HUDEP-2 (cell line): ENCODE data around the gene ANKRD13D.
A peak's percentile ranks its signal among the peaks of the same experiment; 100 is the strongest.
"Not testable (repeated sequence)": the region's sequence is repeated elsewhere in the genome, so short reads cannot be mapped to it uniquely, and the experiment has no call there.

Experiments
- DNase-seq, 76 experiments: peaks; one replicate each; lab custom pipeline; 2025; ENCODE audit not compliant: unreplicated experiment in 76 of 76; lab: John Stamatoyannopoulos, UW

Gene ANKRD13D

DNA sequence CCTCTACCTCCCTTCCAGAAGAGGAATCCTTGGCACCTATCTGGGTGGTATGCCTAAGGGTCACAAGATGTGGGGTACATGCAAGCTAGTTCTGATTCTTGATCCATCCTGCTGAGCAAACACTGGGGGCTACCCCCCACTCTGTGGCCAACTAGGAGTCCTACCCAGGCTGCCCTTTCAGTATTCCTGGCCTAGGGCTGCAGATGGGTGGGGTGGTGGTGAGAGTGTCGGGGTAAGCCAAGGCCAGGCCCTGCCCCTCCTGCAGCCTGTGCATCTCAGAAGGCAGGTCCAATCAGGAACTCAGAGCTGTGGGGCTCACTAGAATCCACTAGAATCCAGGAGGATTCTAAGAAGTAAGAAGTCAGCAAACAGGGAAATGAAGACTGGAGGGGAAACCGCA is 25.1 kb downstream of the ANKRD13D start:
- no peak for DNase-seq

DNA sequence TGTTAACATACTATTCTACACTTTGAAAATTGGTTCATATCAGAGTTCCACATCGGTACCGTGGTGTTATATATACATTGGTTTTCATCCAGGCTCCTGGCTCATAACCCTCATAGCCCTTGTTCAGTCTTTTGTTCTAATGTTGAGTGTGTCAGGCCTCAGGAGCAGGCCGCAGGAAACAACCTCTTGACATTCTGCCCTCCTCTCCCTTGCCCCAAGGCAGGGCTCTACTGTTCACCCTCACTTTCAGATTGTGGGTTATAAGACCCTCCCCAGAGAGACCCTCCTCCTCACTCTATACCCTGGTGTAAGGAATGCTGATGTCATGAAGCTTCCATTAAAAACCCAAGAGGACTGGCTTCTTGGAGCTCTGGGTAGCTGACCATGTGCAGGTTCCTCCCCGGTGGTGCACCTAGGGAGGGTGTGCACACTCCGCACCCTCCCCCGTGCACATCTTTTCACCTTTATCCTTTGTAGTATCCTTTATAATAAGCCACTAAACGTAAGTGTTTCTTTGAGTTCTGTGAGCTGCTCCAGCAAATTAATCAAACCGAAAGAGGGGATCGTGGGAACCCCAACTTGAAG is 26.3 kb downstream of the ANKRD13D start:
- no peak for DNase-seq

DNA sequence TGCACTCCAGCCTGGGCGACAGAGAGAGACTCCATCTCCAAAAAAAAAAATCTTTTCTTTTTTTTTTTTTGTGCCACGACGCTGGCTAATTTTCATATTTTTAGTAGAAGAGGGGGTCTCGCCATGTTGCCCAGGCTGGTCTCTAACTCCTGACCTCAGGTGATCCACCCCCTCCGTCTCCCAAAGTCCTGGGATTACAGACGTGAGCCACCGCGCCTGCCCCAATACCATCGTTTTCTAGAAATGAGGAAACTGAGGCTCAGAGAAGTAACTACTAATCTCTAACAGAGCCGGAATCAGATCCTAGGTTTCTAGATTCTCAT is 27.7 kb downstream of the ANKRD13D start:
- DNase-seq, result no peak

DNA sequence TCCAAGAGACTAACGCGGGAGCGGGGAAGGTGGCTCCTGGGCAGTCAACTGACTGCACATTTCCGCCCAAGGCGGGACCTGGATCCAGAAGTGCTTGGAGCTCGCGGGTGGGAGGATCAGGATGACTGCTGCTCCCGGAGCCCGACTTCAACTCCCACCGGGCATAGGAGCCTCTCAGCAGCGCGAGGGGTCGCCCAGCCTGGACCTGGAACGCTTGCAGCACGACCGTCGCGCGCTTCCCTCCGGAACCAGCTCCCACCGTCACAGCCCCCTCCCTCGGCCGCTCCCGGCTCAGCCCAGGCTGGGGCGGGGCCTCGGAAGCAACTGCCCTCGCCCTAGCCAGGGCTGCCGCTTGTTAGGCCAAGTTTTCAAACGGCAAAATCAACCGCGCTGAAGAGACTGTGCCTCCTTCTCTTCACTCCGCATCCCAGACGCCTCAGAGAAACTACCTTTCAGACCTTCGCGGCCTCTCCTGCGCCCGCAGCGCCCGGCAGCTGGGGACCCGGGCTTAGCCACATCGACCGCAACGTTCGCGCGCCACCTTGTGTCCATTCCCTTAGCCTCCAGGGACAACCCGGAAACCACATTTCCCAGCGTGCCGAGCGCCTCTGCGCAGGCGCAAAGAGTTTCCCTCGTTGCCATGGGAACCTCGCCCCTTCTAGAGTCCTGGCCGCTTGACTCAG is 28.2 kb downstream of the ANKRD13D start:
- peak in 74 of 76 experiments; percentile 55 to 97 (median 92) for DNase-seq

DNA sequence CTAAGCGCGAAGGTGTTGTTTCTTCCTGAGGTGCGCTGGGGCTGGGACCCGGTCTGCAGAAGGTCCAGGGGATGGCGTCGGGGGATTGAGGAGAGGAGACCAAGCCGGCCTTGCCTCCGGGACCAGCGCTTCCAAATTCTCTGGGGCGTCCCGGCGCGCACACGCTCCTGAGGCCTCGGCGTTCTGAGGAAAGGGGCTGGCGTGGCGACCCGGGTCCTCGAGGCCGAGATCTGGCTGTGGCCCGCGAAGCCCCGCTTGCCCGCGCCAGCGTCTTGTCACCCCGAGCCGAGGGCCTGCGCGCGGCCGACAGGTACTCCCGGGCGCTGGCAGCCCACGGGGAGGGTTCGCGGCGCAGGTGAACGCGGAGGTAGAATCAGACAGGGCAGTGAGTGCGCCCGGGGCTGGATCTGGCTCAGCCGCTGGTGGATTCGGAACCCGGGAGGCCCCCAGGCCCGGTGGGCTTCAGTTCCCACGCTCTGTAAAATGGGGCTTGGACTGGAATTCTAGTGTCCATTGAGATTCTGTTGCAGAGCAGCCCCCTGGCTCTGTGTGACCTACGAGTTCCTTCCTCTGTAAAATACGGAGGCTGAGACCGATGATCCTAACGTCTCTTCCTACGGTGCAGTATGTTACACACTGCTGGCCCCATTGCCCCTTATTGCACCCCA is 28.9 kb downstream of the ANKRD13D start:
- peak in 1 of 76 experiments; percentile 19 for DNase-seq

DNA sequence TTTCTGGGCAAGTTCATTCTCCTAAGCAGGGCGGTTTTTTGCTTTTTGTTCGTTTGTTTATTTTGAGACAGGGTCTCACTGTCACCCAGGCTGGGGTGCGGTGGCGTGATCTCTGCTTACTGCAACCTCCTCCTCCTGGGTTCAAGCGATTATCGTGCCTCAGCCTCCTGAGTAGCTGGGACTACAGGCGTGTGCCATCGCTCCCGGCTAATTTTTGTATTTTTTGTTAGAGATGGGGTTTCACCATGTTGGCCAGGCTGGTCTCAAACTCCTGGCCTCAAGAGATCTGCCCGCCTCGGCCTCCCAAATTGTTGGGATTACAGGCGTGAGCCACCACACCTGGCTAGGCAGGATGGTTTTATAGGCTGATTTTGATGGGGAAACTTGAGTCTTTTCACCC is 29.8 kb downstream of the ANKRD13D start:
- DNase-seq, result not testable (repeated sequence)

DNA sequence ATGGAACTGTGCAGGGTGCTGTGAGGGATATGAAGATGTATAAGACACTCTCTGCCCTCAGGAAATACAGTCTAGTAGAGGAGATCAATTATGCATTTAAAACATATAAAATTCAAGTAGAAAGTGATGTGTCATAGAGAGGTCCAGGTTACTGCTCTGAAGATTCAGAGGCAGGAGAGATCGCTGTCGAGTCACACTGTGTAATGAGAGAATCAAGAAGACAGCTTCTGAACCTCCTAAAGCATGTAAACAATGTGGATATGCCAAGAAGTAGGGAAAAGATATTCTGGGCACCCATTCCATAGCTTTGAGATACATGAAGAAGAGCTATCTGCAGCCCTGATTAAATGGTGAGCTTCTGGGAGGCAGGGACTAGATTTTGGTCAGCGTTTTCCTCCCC is 30.9 kb downstream of the ANKRD13D start:
- DNase-seq, result no peak

DNA sequence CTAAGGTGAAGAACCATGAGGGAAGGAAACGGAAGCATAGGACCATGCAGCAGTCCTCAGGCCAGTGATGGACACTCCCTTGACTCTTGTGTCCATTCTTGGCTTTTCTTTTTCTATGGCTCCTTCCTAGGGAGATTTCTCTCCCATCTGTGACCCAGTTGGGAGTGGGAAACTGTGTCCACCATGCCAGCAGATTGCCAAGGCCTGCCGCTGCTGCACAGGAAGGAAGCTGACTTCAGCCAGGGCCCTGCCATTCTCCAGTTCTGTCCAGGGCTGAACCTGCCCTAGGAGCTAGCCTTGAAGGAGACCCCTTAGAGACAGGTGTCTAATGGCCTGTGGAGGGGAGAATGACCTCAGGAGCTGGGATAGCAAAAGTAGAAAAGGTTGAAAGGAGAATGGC is 31.6 kb downstream of the ANKRD13D start:
- DNase-seq, result no peak

DNA sequence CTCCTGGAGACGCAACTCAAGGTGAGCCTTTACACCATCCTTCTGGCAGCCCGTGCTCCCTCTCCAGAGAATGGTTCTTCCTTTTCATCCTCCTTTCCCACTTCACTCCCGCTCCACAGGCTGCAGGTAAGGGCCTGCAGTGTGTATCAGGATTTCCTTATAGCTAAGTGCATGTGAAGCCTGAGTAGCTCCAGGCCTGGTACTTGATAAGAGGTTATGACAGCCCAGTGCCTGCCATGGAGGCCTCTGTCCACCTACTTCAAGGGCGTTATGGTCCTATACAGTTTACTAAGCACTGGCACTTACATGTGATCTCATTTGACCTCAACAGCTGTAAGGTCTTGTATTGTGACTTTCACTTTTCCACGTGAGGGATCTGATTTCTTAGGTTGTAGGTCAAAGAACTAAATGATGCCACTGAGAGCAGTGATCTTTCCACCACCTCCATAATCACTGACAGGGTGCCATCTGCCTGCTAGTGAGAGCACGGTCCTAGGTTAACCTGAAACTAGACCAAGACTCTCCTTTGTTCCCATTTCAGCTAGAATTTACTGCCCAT is 32.3 kb downstream of the ANKRD13D start:
- peak in 1 of 76 experiments; percentile 16 for DNase-seq

DNA sequence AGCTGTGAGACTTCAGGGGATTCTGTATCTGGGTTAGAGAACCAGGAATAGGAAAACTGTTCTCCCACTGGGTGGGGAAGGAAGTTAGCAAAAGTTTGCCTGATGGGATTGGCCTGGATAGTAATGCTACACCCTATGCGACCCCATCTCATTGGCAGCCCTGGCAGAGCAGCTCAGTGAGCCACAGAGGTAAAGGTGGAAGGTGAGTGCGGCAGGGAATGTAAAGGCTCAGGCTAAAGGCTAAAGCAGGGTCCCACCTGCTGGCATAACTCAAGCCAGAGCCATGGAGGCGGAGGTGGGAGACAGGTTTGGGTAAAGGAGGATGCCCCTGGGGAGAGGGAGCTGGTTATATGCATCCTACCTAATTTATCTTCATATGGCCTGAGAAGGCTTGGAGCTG is 32.9 kb downstream of the ANKRD13D start:
- DNase-seq, result no peak

DNA sequence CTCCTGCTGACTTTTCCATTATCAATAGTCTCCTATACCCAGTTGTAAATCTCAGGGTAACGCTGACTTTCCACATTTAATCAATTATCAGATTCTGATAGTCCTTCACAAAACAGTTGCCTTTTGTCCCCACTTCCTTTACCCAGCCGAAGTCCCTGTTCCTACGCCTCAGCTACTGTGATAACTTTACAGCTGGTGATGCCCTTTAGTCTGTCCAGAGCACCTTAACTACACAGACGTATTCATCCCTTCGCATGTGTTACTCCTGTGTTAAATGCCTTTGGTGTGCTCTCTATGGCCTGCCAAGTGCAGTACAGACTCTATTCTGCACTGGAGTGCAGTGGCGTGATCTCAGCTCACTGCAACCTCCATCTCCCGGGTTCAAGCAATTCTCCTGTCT is 34.4 kb downstream of the ANKRD13D start:
- DNase-seq, result no peak

DNA sequence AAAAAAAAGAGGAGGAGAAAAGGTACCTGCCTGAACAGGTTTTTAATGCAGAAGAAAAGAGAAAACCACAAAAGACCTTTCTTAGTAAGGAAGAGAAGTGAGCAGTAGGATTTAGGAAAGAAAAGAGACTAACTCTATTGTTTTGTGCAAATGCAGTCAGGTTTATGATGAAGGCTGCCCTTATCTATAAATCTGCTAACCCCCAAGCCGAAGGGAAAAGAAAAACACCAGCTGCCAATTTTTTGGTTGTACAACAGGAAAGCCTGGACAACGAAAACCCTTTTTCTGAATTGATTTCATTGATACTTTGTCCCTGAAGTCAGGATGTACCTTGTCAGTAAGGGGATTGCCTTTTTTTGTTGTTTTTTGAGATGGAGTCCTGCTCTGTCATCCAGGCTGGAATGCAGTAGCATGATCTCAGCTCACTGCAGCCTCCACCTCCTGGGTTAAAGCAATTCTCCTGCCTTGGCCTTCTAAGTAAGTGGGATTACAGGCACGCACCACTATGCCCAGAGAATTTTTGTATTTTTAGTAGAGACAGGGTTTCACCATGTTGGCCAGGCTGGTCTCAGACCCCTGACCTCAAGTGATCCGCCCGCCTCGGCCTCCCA is 43.1 kb downstream of the ANKRD13D start:
- DNase-seq, result no peak

DNA sequence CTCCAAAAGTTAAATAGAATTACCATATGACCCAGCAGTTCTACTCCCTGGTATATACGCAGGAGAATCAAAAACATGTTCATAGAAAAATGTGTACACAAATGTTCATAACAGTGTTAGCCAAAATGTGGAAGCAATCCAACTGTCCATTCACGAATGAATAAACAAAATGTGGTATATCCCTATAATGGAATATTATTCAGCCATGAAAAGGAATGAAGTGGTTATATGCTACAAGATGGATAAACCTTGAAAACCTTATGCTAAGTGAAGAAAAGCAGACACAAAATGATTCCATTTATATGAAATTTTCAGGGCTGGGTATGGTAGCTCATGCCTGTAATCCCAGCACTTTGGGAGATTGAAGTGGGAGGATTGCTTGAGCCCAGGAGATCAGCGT is 48.2 kb downstream of the ANKRD13D start:
- DNase-seq, result no peak

DNA sequence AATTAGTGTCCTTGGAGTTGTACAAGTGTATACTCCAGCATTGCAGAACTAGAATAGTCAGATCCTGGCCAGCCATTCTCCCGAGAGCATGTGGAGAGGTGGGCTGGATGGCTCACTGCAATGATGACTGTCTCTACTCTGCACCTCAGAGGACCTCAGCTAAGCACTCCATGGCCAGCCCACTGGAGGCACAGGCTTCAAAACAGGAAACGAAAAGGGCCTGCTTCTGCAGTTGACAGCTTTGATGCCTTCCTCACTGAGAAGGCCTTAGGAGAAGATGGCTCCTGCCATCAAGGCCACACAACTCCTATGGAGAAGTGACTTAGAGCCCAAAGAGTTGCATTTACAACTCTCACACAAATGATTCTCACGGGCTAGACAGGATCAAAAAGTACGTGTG is 55.2 kb downstream of the ANKRD13D start:
- no peak for DNase-seq

DNA sequence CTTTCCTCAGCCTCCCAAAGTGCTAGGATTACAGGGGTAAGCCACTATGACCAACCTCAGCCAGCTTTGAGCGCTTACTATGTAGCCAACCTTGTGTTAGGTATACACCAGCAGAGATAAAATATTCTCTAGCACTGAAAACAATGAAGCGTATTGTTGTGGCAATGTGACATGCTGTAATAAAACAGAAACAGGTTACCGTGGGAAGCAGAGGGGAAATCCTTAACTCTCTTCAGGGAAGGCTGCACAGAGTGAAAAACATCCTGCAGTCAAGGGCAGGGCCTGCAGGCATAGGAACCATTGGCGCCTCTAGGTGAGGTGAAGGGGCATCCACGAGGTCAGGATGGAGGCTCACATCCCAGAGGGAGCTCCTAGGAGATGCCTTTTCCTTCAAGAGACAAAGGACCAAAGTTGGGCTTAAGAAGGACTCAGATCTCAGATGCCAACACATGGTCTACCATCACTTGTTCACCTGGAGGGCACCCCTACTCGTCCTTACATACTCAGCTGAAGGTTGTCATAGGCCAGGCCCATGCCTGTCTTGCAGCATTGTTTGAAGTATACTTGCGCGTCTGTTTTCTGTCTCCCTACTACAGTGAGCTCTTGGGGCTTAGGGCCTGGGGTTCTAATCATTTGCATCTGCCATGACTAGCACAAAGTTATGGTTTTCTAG is 56.3 kb downstream of the ANKRD13D start:
- DNase-seq, result no peak

DNA sequence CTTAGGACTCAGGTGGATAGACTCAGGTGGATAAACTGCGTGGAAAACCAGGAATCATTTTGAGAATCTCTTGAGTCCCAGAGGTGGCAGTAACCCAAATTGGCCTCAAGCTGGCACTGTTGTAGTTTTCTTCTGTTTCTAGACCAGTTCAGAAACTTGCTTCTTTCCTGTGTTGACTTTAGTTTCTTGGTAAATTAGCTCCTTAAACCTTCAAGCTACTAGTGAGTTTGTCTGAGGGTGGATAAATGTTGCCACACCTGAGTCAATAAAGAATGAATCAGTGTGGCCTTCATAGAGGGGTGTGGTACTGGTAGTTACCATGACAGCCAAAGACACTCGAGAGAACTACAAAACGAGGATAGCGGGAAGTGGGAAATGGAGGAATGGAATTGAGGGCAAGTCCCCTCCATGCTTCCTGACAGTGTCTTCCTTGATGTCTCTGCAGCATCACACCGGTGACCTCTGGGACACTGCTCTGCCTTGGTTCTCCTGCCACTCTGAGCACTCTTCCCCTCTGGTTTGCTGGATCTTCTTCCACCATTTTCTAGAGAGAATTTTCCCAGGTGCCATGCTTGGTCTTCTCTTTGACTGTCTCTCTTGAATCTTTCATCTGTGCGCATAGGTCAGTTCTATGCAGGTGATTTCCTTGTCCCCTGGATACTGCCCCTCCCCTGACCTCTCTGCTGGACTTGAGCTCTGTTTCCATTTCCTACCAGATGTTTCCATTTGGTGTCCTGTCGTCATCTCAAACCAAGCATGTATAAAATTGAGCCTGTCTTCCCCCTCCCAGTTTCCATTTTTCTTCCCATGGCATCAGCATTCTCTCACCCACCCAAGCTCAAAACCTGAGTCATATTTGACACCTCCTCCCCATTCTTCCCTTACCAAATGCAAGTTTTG is 57.1 kb downstream of the ANKRD13D start:
- DNase-seq, result peak in 3 of 76 experiments; percentile 10 to 23 (median 20)

DNA sequence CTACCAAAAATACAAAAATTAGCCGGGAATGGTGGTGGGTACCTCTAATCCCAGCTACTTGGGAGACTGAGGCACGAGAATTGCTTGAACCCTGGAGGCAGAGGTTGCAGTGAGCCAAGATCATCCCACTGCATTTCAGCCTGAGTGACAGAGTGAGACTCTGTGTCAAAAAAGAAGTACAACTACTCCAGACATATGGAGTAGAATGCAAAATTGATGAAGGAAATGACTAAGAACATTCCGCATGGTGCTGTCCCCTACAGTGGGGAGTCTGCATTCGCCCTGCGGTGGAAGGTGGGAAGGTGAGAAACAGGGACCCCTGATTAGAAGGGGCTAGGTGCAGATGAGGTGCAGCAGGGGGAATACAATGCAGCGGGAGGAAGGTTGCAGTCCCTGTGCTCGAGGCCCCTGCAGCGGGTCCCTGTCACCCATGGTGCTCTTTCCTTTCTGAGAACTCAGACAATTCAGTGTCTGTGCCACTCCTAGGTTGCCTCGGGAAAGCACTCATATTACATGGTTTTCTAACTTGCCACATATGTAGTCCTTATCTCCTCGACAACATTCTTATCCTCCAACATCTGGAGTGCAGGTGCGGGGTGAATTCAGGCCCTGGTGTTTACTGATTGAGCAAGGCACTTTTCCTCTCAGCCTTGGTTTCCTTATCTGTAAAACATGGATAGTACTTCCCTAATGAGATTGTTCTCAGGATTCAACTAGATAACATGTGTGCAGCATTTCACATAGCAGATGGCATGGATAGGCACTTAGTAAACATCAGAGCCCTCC is 59.1 kb downstream of the ANKRD13D start:
- DNase-seq, result peak in 23 of 76 experiments; percentile 6 to 63 (median 29)

DNA sequence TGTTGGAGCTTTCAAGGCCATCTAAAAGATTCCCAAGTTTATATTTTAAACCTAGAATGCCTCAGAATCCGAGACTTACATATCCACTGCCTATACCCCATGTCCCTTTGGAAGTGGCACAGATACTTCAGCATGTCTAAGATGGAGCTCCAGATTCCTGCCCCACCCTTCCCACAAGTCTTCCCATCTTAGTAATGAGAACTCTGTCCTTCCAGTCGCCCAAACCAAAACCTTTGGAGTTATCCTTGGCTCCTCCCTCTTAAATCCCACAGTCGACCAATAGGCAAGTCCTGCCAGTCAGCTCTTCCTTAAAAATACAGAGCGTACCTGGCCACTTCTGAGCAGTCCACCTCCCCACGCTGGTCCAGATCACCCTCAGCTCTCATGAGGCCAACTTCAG is 59.9 kb downstream of the ANKRD13D start:
- no peak for DNase-seq

DNA sequence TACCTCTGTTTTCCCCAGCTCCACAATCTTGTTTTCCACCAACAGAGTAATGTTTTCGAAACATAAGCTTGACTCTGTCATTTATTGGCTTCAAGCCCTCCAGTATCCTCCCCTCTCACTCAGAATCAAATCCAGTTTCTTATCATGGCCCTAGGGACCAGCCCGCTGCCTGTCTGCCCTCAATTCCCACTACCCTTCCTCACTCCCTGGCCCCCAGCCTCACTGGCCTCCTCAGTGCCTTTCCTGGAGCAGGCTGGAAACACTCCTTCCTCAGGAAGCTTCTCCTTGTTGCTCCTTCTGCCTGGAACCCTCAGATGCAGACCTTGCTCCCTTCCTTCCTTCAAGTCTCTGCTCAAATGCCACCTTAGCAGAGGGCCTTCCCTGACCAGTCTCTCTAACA is 60.4 kb downstream of the ANKRD13D start:
- DNase-seq, result no peak
